Thyroid gland (tissue), 4 donors: ENCODE measurements around the gene CCSER1.

Source experiments
- POLR2A ChIP-seq, 2 donors: fragments of 450-650 bp; IDR thresholded peaks; one replicate each; pipeline ENCODE4 v1.6.1; 2017; ENCODE audit warnings: antibody characterized with exemption in 2 of 2, mild to moderate bottlenecking in 2 of 2, moderate library complexity in 1 of 2
- TF ChIP-seq, protein P1 (sequence below), 6 experiments: fragments of 200-600 bp in 3 of 6; fragments of 450-650 bp in 3 of 6; sonication (generic) in 3 of 6; IDR thresholded peaks; one replicate each; pipeline ENCODE4 v1.5.1; 2016 to 2019; ENCODE audit warnings: antibody characterized with exemption in 6 of 6, mild to moderate bottlenecking in 2 of 6, inconsistent platforms in 1 of 6, moderate library complexity in 1 of 6

DNA sequence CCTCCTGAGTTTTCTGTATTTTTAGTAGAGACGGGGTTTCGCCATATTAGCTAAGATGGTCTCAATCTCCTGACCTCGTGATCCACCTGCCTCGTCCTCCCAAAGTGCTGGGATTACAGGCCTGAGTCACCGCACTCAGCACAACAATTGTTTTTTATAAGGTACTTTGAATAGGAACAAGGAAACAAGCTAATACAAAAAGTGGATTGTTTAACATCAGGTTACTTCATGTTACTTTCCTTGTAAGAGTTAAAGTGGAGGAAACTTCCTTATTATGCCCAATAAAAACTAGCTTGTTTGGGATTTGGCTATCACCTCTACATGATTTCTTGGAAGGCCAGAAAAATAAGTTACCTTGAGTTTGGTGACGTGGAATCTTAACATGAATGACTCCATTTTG, 698.7 kb downstream of the CCSER1 start:
- TF ChIP-seq POLR2A (IDR thresholded peaks at IDR 0.05) = no peak
- TF ChIP-seq, protein P1, sequence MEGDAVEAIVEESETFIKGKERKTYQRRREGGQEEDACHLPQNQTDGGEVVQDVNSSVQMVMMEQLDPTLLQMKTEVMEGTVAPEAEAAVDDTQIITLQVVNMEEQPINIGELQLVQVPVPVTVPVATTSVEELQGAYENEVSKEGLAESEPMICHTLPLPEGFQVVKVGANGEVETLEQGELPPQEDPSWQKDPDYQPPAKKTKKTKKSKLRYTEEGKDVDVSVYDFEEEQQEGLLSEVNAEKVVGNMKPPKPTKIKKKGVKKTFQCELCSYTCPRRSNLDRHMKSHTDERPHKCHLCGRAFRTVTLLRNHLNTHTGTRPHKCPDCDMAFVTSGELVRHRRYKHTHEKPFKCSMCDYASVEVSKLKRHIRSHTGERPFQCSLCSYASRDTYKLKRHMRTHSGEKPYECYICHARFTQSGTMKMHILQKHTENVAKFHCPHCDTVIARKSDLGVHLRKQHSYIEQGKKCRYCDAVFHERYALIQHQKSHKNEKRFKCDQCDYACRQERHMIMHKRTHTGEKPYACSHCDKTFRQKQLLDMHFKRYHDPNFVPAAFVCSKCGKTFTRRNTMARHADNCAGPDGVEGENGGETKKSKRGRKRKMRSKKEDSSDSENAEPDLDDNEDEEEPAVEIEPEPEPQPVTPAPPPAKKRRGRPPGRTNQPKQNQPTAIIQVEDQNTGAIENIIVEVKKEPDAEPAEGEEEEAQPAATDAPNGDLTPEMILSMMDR (IDR thresholded peaks at IDR 0.05) = no peak
